HCT116 (cell line): ENCODE results near the gene RAB3B.

ENCODE experiments used
- EGR1 ChIP-seq: IDR thresholded peaks from 2 replicates; pipeline ENCODE4 v1.6.1; 2012; ENCODE audit warnings: low read depth
- EZH2phosphoT487 ChIP-seq: fragments of 200-600 bp; IDR thresholded peaks from 2 replicates; pipeline ENCODE4 v1.6.1; 2018; ENCODE audit warnings: antibody characterized with exemption, borderline replicate concordance
- POLR2A ChIP-seq: IDR thresholded peaks from 2 replicates; pipeline ENCODE4 v1.7.0; 2011; ENCODE audit warnings: borderline replicate concordance; ENCODE audit not compliant: insufficient read depth, insufficient read length; ENCODE audit errors: extremely low read depth
- POLR2AphosphoS5 ChIP-seq: IDR thresholded peaks from 2 replicates; pipeline ENCODE4 v1.6.1; 2011; ENCODE audit warnings: mild to moderate bottlenecking, low read depth, low read length, moderate library complexity
- RAD21 ChIP-seq: IDR thresholded peaks from 2 replicates; pipeline ENCODE4 v1.6.1; 2012; ENCODE audit warnings: low read depth, mild to moderate bottlenecking
- SP1 ChIP-seq: IDR thresholded peaks from 2 replicates; pipeline ENCODE4 v1.6.1; 2012; ENCODE audit warnings: low read depth
- YY1 ChIP-seq: IDR thresholded peaks from 2 replicates; pipeline ENCODE4 v1.6.1; 2011; ENCODE audit warnings: low read length, low read depth, moderate library complexity, mild to moderate bottlenecking; ENCODE audit not compliant: insufficient replicate concordance; ENCODE audit errors: extremely low read depth
- ZFX ChIP-seq: fragments of 450-650 bp; IDR thresholded peaks from 2 replicates; pipeline ENCODE4 v1.6.1; 2017
- ZNF274 ChIP-seq: fragments of 200-500 bp; sonication (Bioruptor generic); IDR thresholded peaks from 2 replicates; pipeline ENCODE4 v1.6.1; 2014; ENCODE audit warnings: mild to moderate bottlenecking, low read depth, low read length, inconsistent platforms
- TF ChIP-seq, protein P1 (sequence below), 3 experiments: fragments of 200-600 bp in 1 of 3; sonication (generic) in 1 of 3; IDR thresholded peaks in 2 of 3; conservative IDR thresholded peaks in 1 of 3; 2 replicates each; pipeline ENCODE4 v1.5.1; 2012 to 2017; ENCODE audit warnings: low read depth in 2 of 3, low read length in 2 of 3, antibody characterized with exemption in 1 of 3, borderline replicate concordance in 1 of 3, control low read depth in 1 of 3, mild to moderate bottlenecking in 1 of 3, mixed read lengths in 1 of 3, mixed run types in 1 of 3, moderate library complexity in 1 of 3; ENCODE audit not compliant: insufficient read depth in 1 of 3
- TF ChIP-seq, protein P2 (sequence below): IDR thresholded peaks from 2 replicates; pipeline ENCODE4 v1.6.1; 2012; ENCODE audit warnings: low read depth

DNA sequence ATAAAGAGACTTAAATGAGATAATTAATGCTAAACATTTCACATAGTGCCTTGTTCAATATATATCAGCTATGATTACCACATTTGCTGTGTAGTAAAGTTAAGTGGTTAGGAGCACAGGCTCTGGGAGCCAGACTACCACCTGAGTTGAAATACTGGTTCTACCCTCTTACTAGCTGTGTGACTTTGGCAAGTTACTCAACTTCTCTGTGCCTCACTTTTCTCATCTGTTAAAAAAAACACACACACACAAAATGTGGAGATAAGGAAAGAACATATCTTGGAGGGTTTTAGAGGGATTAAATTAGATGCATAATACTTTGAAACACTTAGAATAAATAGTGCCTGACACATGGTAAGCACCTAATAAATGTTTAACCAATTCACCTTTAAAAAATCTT is 60.2 kb downstream of the RAB3B start:
- TF ChIP-seq, protein P1, sequence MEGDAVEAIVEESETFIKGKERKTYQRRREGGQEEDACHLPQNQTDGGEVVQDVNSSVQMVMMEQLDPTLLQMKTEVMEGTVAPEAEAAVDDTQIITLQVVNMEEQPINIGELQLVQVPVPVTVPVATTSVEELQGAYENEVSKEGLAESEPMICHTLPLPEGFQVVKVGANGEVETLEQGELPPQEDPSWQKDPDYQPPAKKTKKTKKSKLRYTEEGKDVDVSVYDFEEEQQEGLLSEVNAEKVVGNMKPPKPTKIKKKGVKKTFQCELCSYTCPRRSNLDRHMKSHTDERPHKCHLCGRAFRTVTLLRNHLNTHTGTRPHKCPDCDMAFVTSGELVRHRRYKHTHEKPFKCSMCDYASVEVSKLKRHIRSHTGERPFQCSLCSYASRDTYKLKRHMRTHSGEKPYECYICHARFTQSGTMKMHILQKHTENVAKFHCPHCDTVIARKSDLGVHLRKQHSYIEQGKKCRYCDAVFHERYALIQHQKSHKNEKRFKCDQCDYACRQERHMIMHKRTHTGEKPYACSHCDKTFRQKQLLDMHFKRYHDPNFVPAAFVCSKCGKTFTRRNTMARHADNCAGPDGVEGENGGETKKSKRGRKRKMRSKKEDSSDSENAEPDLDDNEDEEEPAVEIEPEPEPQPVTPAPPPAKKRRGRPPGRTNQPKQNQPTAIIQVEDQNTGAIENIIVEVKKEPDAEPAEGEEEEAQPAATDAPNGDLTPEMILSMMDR (IDR thresholded peaks at IDR 0.05 in 2 of 3, conservative IDR thresholded peaks at IDR 0.05 in 1 of 3; ENCODE audit: borderline replicate concordance in 1 of 3, insufficient read depth in 1 of 3, low read depth in 2 of 3, low read length in 2 of 3) = no peak
- TF ChIP-seq POLR2A (no peak), EGR1 (no peak), YY1 (no peak), RAD21 (no peak), POLR2AphosphoS5 (no peak), SP1 (no peak), ZNF274 (no peak), EZH2phosphoT487 (no peak), ZFX (no peak)
- TF ChIP-seq, protein P2, sequence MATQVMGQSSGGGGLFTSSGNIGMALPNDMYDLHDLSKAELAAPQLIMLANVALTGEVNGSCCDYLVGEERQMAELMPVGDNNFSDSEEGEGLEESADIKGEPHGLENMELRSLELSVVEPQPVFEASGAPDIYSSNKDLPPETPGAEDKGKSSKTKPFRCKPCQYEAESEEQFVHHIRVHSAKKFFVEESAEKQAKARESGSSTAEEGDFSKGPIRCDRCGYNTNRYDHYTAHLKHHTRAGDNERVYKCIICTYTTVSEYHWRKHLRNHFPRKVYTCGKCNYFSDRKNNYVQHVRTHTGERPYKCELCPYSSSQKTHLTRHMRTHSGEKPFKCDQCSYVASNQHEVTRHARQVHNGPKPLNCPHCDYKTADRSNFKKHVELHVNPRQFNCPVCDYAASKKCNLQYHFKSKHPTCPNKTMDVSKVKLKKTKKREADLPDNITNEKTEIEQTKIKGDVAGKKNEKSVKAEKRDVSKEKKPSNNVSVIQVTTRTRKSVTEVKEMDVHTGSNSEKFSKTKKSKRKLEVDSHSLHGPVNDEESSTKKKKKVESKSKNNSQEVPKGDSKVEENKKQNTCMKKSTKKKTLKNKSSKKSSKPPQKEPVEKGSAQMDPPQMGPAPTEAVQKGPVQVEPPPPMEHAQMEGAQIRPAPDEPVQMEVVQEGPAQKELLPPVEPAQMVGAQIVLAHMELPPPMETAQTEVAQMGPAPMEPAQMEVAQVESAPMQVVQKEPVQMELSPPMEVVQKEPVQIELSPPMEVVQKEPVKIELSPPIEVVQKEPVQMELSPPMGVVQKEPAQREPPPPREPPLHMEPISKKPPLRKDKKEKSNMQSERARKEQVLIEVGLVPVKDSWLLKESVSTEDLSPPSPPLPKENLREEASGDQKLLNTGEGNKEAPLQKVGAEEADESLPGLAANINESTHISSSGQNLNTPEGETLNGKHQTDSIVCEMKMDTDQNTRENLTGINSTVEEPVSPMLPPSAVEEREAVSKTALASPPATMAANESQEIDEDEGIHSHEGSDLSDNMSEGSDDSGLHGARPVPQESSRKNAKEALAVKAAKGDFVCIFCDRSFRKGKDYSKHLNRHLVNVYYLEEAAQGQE = no peak
